Panc1 (cell line): ENCODE data around the gene ADAM33.

Source experiments
- CTCF ChIP-seq: fragments of 450-650 bp; IDR thresholded peaks from 2 replicates; pipeline ENCODE4 v1.5.1; 2017; ENCODE audit warnings: mild to moderate bottlenecking
- POLR2AphosphoS5 ChIP-seq: IDR thresholded peaks from 2 replicates; pipeline ENCODE4 v1.6.1; 2012; ENCODE audit warnings: mild to moderate bottlenecking, low read depth, low read length, moderate library complexity
- REST ChIP-seq, 2 experiments: IDR thresholded peaks; 2 replicates each; pipeline ENCODE4 v1.6.1; 2011 to 2012; ENCODE audit warnings: low read depth in 2 of 2, control low read depth in 1 of 2, low read length in 1 of 2, mild to moderate bottlenecking in 1 of 2, moderate library complexity in 1 of 2; ENCODE audit not compliant: insufficient read depth in 1 of 2
- SIN3A ChIP-seq: IDR thresholded peaks from 2 replicates; pipeline ENCODE4 v1.6.1; 2012; ENCODE audit warnings: low read depth, mild to moderate bottlenecking, low read length, moderate library complexity, borderline replicate concordance; ENCODE audit not compliant: insufficient read depth

GRCh38 chr20:3686421-3686820, 4.6 kb upstream of the ADAM33 start:
- no peak for TF ChIP-seq CTCF
- TF ChIP-seq POLR2AphosphoS5, result no peak
- no peak for TF ChIP-seq REST (IDR thresholded peaks at IDR 0.05; ENCODE audit: insufficient read depth in 1 of 2, low read depth in 2 of 2, low read length in 1 of 2)
- no peak for TF ChIP-seq SIN3A
